OCI-LY3 (cell line): ENCODE data around the gene MOB3B.

Experiments used
- H2AFZ ChIP-seq: fragments of 200-600, 300-600 bp; shearing (Covaris generic); 2 replicates; pipeline ENCODE4 v1.6.0; 2014; ENCODE audit warnings: antibody characterized with exemption, low read depth, low read length
- H3K27ac ChIP-seq: fragments of 200-600, 300-600 bp; sonication (generic); 2 replicates; pipeline ENCODE4 v1.5.1; 2014; ENCODE audit warnings: mild to moderate bottlenecking, low read length, moderate library complexity, mixed read lengths
- H3K27me3 ChIP-seq: fragments of 200-600, 300-600 bp; sonication (generic); 2 replicates; pipeline ENCODE4 v1.6.1; 2014; ENCODE audit warnings: low read depth, low read length, mixed read lengths
- H3K36me3 ChIP-seq: fragments of 200-600, 300-600 bp; sonication (generic); replicated peaks from 2 replicates; pipeline ENCODE3; 2014; ENCODE audit warnings: low read depth, low read length, mixed read lengths
- H3K4me1 ChIP-seq: fragments of 300-600, 200-600 bp; sonication (generic); 2 replicates; pipeline ENCODE4 v1.6.1; 2014; ENCODE audit warnings: low read length, mixed read lengths
- H3K4me2 ChIP-seq: fragments of 200-600, 300-600 bp; sonication (generic); 2 replicates; pipeline ENCODE4 v1.6.1; 2014; ENCODE audit warnings: low read length, mixed read lengths
- H3K4me3 ChIP-seq: fragments of 300-600, 200-600 bp; sonication (generic); 2 replicates; pipeline ENCODE4 v1.5.1; 2014; ENCODE audit warnings: antibody characterized with exemption, mild to moderate bottlenecking, low read length, moderate library complexity
- H3K79me2 ChIP-seq: fragments of 300-600, 200-600 bp; shearing (Covaris generic); 2 replicates; pipeline ENCODE4 v1.6.1; 2014; ENCODE audit warnings: mild to moderate bottlenecking, low read length, mixed read lengths
- H3K9ac ChIP-seq: fragments of 300-600, 200-600 bp; shearing (Covaris generic); 2 replicates; pipeline ENCODE4 v1.6.0; 2014; ENCODE audit warnings: mild to moderate bottlenecking, low read length, moderate library complexity
- H3K9me3 ChIP-seq: fragments of 200-600, 300-600 bp; shearing (Covaris generic); 2 replicates; pipeline ENCODE4 v1.6.1; 2014; ENCODE audit warnings: low read length, mixed read lengths; ENCODE audit not compliant: insufficient read depth
- H4K20me1 ChIP-seq: fragments of 200-600, 300-600 bp; sonication (generic); 2 replicates; pipeline ENCODE4 v1.6.1; 2016; ENCODE audit warnings: low read length, mixed read lengths; ENCODE audit not compliant: insufficient read depth
- EZH2phosphoT487 ChIP-seq: fragments of 200-600 bp; shearing (Covaris generic); IDR thresholded peaks from 2 replicates; pipeline ENCODE4 v1.6.1; 2018; ENCODE audit warnings: antibody characterized with exemption, mixed run types, low read depth
- TF ChIP-seq, protein P1 (sequence below): fragments of 200-600, 300-600 bp; sonication (generic); IDR thresholded peaks from 2 replicates; pipeline ENCODE4 v1.5.1; 2014; ENCODE audit warnings: antibody characterized with exemption, low read length, low read depth

MOB3B gene

DNA sequence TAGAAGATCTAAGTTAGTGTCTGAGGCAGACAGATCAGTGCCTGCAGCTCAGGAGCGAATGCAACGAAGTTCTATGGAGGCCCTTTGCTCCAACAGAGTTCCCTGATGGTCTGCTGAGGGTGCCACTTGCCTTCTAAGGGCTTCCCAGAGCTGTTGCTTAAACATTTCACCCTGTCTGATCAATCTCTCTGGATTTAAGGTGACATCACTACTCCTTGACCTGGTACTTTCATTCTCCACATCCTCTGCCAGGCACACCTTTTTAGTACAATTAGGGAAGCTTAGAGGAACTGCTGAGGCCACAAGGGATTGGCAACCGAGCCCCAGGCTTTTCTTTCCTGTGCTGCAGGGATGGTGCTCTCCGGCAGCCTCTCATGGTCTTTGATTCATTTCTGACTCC lies 99.7 kb downstream of the MOB3B start:
- Histone ChIP-seq H2AFZ (no peak overlapping the region), H3K9me3 (no peaks in the 10 kb centered on the region), H3K9ac (no peak overlapping the region), H3K27me3 (peaks cover 14% of the 10 kb centered on the region), H3K79me2 (no peaks in the 10 kb centered on the region), H4K20me1 (no peaks in the 10 kb centered on the region), H3K4me2 (no peak overlapping the region), H3K4me1 (no peaks in the 10 kb centered on the region), H3K4me3 (no peak overlapping the region), H3K27ac (no peak overlapping the region), H3K36me3 (no peaks in the 10 kb centered on the region)
- TF ChIP-seq, protein P1, sequence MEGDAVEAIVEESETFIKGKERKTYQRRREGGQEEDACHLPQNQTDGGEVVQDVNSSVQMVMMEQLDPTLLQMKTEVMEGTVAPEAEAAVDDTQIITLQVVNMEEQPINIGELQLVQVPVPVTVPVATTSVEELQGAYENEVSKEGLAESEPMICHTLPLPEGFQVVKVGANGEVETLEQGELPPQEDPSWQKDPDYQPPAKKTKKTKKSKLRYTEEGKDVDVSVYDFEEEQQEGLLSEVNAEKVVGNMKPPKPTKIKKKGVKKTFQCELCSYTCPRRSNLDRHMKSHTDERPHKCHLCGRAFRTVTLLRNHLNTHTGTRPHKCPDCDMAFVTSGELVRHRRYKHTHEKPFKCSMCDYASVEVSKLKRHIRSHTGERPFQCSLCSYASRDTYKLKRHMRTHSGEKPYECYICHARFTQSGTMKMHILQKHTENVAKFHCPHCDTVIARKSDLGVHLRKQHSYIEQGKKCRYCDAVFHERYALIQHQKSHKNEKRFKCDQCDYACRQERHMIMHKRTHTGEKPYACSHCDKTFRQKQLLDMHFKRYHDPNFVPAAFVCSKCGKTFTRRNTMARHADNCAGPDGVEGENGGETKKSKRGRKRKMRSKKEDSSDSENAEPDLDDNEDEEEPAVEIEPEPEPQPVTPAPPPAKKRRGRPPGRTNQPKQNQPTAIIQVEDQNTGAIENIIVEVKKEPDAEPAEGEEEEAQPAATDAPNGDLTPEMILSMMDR, result no peak
- no peak for TF ChIP-seq EZH2phosphoT487

DNA sequence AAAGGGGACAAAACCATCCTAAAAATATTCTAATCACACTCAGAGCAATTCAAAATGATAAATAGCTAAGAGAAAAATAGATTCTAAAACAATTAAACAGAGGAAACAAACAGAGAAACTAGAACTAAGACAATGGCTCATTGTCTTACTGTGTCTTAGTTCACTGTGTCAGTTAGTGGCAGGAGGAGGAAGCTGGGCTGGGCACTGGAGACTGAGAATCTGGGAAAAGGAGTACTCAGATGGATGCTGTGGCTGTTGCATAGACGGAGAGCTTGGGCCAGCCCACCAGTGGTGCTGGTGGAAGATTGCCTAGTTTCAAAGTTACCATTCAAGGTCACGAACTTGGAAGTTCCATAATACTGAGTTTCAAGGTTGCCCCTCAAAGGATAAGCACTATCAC lies 100.2 kb downstream of the MOB3B start:
- no peak overlapping the region for H3K27ac ChIP-seq
- no peaks in the 10 kb centered on the region for H3K36me3 ChIP-seq
- H2AFZ ChIP-seq, result no peak overlapping the region
- no peaks in the 10 kb centered on the region for H4K20me1 ChIP-seq
- H3K4me2 ChIP-seq, result no peak overlapping the region
- H3K9me3 ChIP-seq, result no peaks in the 10 kb centered on the region
- peaks cover 17% of the 10 kb centered on the region for H3K27me3 ChIP-seq
- no peak overlapping the region for H3K4me3 ChIP-seq
- no peaks in the 10 kb centered on the region for H3K79me2 ChIP-seq
- H3K4me1 ChIP-seq, result no peaks in the 10 kb centered on the region
- TF ChIP-seq, protein P1, result no peak
- no peak overlapping the region for H3K9ac ChIP-seq

DNA sequence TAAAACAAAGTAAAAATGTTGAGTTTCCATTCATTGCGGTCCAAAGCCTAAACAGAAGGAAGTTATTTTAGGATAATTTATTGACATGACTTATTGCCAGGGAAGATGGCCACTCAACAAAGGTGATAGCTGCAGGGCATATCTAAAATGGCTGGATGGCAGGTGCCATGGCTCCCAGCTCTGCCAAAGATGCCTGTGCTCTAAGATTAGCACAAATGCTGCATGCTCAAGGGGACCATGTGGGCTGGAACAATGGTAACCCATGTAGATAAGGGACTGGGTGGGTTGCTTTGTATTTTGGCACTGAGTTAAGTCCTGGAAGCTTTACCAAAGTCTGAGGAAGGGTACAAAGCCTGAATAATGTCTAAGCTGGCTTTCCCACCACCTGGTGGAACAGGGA lies 101.1 kb downstream of the MOB3B start:
- Histone ChIP-seq H3K27me3 (peaks cover 19% of the 10 kb centered on the region), H3K36me3 (no peaks in the 10 kb centered on the region), H3K9me3 (no peaks in the 10 kb centered on the region), H4K20me1 (no peaks in the 10 kb centered on the region), H3K27ac (no peak overlapping the region), H3K4me3 (no peak overlapping the region), H3K9ac (no peak overlapping the region), H3K4me2 (no peak overlapping the region), H2AFZ (no peak overlapping the region), H3K79me2 (no peaks in the 10 kb centered on the region), H3K4me1 (no peaks in the 10 kb centered on the region)
- TF ChIP-seq, protein P1, result no peak
- no peak for TF ChIP-seq EZH2phosphoT487

DNA sequence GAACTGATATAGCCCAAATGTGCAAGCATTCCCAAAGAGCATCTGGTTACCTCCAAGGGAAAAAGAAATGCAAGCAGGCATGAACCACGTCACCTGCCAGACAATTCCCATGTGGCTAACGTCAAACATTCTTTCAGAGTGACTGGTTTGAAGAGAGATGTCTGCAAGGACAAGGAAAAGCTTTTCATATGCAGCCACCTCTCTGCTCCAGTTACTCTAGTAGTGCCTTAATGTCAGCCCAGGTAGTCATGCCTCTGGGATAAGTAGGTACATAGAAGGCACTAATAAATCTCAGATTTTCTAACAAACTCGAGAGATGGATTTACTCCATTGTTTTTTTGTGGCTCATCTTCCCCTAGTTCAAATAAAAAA lies 102.4 kb downstream of the MOB3B start:
- no peak overlapping the region for H3K9ac ChIP-seq
- H3K9me3 ChIP-seq, result no peaks in the 10 kb centered on the region
- H2AFZ ChIP-seq, result no peak overlapping the region
- peaks cover 16% of the 10 kb centered on the region for H3K27me3 ChIP-seq
- no peaks in the 10 kb centered on the region for H3K79me2 ChIP-seq
- H3K4me2 ChIP-seq, result no peak overlapping the region
- TF ChIP-seq, protein P1, result no peak
- TF ChIP-seq EZH2phosphoT487, result no peak
- H3K4me1 ChIP-seq, result no peaks in the 10 kb centered on the region
- H3K36me3 ChIP-seq, result no peaks in the 10 kb centered on the region
- no peaks in the 10 kb centered on the region for H4K20me1 ChIP-seq
- H3K4me3 ChIP-seq, result no peak overlapping the region
- H3K27ac ChIP-seq, result no peak overlapping the region
